Kidney glomerular epithelial cell (primary cell): ENCODE data around the gene LTBP2.
A peak's percentile ranks its signal among the peaks of the same experiment; 100 is the strongest.
"Not testable (repeated sequence)": the region's sequence is repeated elsewhere in the genome, so short reads cannot be mapped to it uniquely, and the experiment has no call there.

ENCODE experiments used
- DNase-seq: peaks from one replicate; lab custom pipeline; 2025; lab: John Stamatoyannopoulos, UW

The LTBP2 gene

GRCh38 chr14:74551001-74551400 lies 61.0 kb downstream of the LTBP2 start:
- DNase-seq: no peak

GRCh38 chr14:74550071-74550470 lies 62.0 kb downstream of the LTBP2 start:
- no peak for DNase-seq

DNA sequence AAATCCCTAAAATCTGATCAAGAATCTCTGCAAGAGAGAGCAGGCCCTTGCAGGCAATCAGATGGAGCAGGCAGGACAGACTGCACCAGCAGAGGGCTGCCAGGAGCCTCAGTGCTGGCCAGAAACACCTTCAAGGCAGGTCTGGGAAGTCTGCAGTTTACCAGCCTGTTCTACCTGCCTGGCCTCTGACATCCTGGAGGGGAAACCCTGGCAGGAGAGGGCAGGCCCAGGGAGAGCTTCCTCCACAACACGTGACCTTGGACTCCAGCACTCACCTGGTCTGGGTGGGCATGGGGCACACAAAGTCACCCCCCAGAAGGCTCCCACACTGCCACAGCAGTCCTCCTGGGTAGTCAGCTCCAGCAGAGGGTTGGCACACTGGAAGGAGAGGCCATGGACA lies 62.4 kb downstream of the LTBP2 start:
- no peak for DNase-seq

GRCh38 chr14:74548881-74549280 lies 63.2 kb downstream of the LTBP2 start:
- no peak for DNase-seq

- no peak for DNase-seq
Observed at GRCh38 chr14:74547331-74547927, 64.6 kb downstream of the LTBP2 start.

GRCh38 chr14:74546416-74546815 lies 65.6 kb downstream of the LTBP2 start:
- peak; percentile 63 for DNase-seq

DNA sequence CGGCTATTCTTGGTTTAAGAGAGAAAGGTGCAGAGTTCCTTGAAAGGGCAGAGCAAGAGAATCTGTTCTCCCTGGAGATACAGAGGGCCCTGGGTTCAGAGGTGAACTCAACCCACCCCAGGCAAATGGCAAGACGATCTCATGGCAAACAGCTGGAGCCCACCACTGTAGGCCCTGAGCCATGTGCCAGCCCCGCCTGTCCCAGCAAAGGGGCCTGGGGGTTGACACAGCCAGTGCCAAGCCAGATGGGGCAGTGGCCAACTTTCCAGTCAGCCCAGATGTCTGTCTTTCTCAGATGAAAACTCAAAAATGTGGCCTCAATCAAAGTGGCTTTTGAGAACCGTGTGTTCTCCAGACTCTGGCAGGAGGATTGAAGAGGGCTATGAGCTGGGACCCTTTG lies 66.7 kb downstream of the LTBP2 start:
- DNase-seq: no peak

DNA sequence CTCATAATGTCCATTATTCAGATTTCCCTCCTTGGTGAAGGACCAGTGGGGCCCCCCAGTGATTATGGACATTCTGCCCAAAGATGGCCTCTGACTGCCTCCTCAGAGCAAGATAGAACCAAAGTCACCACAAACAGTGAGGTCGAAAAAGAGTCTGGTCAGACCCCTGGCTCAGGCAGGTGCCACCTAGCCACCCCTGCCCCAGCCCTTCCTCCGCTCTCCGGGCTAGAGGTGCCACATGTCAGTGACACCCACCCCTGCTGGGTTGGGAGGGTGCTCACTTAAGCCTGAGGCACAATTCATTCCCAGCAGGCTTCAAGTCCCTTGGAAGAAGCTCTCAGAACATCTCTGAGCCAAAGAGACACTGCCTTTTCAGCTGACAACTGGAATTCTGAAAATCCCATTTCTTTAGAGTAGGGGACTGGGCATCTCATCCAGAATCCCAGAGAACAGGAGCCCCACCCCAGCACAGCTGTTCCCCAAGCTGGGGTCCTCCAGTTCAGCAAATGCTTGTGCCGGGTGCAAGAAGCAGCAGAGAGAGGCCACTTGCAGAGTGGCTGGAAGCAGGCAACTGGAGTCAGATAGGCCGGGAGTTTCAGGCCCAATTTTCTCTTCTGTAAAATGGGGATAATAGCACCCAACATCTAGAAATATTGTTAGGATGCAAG lies 68.1 kb downstream of the LTBP2 start:
- no peak for DNase-seq

DNA sequence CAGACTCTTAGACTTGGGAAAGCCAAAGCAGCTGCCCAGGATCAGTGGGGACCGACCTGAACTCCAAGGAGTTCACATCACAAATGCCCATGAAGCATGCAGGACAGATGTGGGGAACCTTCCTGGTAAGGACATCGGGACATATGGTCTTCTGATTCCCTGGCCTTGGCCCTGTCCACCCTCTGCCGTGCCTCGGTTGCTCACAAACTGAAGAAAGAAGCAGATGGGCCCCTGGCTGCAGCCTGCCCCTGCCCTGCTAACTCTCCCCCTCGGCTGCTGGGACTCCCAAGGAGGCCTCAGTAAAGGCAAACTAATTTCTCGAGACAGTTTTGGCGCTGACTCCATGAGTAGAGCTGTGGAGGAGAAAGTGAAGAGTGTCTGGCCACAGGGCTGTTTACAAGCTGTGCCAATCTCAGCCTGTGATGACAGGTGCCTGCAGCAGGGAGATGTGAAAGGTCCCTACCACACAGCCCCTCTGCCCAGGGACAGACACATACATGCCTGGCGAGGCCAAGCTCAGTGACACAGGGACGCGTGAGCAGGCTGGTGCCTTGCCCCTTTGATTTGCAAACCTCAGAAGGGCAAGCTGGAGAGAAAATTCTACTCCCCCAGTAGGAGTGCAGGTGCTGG lies 69.9 kb downstream of the LTBP2 start:
- DNase-seq: no peak

DNA sequence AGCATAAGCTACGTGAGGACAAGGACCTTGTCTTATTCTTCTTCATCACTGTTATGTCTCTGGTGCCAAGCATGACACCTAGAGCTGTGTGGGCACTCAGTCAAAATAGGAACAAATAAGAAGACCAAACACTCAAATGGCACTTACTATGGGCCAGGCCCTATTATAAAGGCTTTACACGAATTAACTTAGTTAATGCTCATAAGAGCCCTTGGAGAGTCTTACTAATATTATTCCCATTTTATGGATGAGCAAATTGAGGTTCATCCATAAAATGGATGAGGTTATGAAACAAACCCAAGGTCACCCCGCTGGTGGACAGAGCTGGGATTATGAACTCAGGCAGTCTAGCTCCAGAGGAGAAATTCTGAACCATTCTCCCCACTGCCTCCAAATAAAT lies 70.8 kb downstream of the LTBP2 start:
- no peak for DNase-seq

GRCh38 chr14:74539503-74539902 lies 72.5 kb downstream of the LTBP2 start:
- DNase-seq: no peak

DNA sequence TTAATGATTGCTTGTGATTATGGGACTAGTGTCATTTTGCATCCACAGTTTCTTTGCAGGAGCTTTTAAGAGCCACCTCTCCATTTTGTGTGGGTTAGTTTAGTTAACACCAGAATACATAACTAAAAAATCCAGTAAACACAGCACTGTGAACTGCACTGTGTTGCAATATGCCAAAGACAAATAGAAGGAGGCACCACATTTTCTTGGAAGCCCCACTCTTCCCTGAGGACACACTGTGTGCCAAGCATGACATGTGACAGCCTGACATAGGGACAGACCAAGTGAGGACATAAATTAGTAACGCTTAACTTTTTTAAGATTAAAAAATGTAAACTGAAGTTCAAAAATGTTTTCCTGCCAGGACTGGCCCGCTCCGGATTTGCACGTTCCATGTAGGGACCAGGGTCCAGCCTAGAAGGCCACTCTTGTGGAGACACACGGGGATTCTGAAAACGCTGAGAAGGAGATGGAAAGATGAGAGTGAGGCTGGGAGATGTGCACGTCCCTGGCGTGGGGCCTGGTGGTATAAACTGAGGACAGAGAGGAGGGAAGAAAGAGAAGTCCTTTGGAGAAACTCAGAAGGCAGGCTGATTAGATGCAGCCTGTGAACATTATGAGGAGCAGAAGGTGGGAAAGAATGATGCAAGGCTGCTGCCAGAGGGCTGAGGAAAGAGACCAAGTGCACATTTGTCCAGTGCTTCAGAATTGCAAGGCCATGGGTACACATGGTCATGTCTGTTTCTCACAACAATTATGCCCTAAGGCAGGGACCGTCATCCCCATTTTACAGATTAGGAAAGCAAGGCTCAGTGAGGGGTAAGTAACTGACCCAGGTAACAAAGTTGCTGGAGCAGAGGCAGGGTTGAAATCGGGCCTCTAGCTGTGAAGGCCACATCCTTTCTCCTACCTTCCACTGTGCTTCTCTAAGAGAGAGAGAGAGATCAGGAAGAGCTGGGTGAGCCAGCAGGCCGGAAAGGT lies 73.3 kb downstream of the LTBP2 start:
- DNase-seq: no peak

- not testable (repeated sequence) for DNase-seq
Observed at GRCh38 chr14:74536336-74536735, 75.7 kb downstream of the LTBP2 start.

DNA sequence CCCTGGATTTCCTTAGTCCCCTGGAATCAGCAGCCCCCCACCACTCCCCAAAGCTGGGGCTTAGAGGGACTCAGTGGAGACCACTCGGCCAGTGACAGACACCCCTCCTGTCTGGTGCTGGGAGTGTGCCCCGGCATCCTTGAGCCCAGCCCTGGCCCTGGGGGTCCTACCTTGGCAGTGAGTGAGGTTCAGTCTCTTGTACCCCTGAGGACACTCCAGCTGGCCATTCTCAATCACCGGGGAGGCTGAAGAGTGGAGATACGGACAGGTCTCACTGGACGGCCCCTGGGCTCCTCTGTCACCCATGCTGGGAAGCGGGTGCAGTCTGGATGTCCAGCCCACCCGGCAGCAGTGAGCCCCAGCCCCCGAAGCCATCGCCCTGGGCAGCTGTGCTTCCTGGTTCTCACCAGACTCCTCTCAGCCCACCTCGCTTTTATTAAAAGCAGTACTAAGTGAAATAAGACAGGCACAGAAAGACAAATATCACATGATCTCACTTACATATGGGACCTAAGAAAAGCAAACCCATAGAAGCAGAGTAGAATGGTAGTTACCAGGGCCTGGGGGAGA lies 76.2 kb downstream of the LTBP2 start:
- DNase-seq: no peak

GRCh38 chr14:74533576-74533975 lies 78.5 kb downstream of the LTBP2 start:
- DNase-seq: no peak

- no peak for DNase-seq
Observed at GRCh38 chr14:74532246-74532645, 79.8 kb downstream of the LTBP2 start.

GRCh38 chr14:74531467-74531866 lies 80.6 kb downstream of the LTBP2 start:
- DNase-seq: no peak

DNA sequence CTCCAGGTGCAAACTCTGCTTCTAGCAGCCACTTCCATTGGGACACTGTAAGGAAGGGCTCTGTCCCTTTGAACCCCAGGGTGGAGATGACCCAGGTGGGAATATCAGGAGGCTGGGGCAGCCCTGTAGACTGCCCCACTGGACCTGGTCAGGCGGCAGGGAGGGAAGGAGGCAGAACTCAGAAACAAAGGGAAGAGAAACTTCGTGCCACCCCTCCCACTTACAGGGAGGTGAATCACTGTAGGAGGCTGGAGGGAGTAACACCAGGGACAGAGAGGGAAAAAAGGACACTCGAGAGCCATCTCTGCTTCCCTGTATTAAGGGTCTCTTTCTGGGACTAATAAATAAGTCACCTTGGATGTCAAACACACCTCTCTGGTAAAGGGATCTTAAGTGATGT lies 81.0 kb downstream of the LTBP2 start:
- no peak for DNase-seq

DNA sequence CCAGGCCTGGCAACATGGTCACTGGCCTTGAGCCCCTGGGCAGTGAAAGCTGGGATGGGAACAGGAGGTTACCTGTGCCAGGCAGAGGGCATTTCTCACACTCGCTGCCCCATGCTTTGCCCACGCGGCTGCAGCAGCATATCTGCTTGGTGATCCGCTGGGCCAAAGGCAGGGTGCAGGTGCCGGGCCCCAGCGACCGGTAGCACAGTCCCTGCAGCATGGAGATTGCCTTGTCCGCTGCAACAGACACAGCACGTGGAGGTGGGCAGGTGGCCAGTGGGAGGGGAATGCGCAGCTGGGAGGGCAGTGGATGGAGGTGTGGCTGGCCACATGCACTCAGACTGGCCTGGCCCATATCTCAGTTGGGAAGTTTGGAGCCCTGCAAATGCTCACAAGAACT lies 83.2 kb downstream of the LTBP2 start:
- DNase-seq: no peak

GRCh38 chr14:74528406-74528805 lies 83.6 kb downstream of the LTBP2 start:
- DNase-seq: no peak

DNA sequence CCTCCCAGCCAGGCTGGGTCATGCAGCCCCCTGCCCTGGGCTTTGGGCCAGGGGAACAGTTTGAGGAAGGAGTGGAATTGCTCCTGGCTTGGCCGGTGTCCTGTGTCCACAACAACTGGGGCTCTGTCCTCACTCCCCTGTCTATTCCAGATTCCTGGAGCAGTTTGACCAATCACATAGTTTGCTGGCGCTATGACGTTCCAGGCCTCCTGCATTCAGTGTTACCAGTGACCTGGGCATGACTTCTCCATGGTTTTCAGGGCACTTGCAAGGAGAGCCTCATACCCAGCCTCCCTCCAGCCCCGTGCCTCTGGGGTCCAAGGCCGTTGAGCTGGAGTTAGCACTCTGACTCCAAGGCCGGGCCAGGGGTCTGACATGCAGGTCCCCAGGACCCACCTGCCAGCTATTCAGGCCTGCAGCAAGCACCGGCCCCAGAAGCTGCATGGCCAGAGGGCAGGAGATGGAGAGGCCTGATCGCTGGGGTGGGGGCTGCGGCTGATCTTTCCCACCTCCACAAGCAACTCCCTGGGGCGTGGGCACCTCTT lies 84.2 kb downstream of the LTBP2 start:
- no peak for DNase-seq
